ENCODE data around the gene B4GALT6.
A peak's percentile ranks its signal among the peaks of the same experiment; 100 is the strongest.

B4GALT6 gene

DNA sequence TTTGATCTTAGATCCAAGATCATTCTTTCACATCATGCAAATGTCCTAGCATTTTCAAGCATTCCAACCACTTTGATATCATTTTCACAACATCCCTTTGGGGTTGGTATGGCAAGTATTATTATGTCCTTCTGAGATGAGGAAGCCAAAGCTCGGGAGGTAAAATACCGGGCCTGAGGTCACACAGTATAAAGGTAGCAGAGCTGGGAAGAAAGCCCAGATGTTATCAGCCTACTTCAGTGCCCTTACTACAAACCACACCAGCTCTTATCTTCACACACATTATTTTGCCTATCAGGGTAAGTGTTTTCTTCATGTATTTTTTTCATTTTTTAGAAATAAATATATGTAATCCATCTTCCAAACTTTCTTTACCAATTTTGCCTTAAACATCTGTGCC is 4.2 kb upstream of the B4GALT6 start:
- no peak for DNase-seq (ENCODE audit: low spot score)

DNA sequence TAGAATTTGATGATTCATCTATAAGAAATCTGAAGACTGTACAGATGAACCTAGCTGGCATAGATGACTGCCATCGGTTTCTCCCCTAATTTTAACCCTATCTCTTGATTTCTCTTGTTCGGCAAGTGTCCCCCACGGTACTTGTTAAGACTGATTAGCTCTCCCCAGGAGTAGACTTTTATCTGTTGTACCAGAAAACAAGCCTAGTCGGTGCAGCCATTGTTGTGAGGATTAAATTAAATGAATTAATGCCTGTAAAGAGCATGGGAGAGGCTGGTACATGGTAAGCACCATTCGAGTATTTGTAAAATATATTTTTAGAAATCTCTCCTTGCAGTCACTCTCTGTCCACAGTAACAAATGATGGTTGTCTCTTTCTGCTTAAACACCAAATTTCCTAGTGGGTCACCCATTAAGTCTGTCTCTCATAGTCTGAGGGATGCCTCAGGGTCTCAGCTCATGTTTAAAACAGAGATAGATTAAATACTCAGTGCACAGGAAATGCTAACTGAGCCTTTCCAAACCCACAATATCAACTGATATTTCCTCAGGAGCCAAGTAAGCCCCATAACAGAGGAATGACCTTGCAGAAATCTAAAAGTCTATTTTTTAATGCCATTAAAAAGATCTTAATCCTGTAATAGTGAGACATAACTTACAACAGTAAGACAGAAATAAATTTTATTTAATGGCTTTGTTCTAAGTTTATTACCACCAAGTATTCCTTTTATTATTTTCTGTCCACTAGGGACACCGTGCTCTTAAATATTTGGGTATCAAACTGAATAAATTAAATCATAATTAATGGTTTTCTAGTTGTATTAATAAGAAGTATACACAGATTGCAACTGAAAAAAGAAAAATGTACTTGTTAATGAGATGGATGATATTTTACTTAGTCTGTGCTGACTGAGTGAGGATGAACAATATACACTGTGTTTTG is 2.9 kb upstream of the B4GALT6 start:
- DNase-seq (ENCODE audit: low spot score) = no peak

DNA sequence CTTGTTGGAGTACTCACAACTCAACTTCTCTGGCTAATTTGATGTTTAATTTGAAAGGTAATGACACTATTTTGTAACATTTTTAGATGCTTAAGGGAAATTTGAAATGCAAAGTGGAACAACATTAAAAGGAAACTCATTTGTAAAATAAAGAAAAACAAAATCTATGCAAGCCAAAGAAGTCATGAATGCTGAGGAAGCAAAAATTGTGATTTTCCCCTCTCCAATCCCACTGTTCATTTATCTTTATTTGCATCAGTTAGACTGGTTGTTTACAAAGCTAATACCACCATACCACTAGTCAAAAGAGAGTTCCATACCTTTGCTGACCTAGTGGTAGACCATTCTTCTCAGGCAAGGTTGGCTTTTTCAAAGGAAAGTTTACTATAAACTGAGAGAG is 2.2 kb upstream of the B4GALT6 start:
- DNase-seq (ENCODE audit: low spot score) = no peak

DNA sequence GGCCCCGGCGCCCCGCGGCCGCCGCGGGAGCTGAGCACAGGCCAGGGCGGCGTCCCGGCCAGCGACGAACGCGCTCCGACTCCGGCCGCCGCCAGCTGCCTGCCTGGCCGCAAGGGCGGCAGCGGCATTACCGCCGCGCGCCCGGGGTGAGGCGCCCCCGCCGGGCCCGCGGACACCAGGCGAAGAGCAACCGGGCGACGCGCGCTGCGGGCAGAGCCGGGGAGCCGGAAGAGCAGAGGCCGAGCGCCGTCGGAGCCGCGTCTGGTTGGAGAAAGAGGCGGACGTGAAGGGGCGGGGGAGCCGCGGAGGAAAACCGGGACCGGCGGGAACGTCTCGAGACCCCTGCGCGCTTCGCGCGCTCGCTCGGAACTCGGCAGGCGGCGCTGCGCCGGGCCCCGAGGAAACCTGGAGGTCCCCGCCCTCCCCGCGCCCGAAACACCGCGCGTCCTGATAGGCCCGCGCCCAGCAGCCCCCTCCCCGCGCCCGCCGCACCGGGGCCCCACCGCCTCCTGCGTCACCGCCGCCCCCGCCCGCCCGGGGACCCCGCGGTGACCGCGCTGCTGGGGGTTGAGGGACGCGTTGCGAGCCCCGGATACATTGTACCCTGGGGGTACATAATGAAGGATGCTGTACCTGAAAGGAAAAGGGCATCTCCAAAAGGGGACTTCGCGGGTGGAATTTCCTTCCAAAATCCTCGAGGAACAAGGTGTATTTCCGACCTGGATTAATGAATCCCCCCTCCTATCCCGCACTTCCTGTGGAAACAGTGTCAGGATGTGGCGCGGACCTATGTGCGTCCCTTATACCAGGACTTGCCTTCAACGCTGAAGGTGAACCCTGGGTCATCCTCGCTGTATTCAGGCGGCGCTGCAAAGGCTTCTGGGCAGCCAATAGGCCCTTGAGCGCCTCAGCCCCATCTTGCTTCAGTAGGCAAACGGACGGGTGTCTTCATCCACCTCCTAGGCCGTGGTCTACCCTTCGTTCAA is 1.0 kb upstream of the B4GALT6 start:
- DNase-seq (ENCODE audit: low spot score) = peak; percentile 84

DNA sequence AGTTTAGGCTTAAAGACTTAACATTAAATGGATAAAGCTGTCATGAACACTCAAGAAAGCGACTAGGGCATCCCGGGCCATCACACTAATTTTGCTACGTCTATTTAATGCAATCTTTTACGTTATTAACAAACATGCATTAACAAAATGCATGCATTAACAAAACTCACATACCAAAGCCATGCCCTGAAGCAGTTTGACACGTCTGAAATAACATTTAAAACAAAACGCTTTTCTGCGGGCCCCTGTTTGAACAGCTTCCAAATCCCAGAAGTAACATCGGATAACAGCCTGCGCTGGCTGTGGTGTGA is 458 bp downstream of the B4GALT6 start:
- DNase-seq (ENCODE audit: low spot score) = no peak

DNA sequence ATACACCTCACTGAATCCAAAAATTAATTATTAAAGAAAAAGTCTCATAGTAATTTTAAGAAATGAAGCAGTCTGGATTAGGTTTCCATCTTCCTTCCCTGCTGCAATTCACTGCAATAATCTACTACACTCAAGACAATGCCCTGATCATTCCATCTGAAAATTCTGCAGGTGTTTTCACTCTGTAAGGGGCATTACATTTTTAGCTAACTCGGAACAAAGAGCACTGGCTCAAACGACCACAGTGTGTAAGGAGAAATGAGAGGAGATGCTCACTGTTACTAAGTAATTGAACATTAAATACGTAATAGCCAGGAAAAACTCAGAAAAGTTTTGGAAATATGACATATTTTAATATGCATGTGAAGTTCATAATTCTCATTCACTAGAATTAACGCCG is 1.3 kb downstream of the B4GALT6 start:
- DNase-seq (ENCODE audit: low spot score) = no peak

DNA sequence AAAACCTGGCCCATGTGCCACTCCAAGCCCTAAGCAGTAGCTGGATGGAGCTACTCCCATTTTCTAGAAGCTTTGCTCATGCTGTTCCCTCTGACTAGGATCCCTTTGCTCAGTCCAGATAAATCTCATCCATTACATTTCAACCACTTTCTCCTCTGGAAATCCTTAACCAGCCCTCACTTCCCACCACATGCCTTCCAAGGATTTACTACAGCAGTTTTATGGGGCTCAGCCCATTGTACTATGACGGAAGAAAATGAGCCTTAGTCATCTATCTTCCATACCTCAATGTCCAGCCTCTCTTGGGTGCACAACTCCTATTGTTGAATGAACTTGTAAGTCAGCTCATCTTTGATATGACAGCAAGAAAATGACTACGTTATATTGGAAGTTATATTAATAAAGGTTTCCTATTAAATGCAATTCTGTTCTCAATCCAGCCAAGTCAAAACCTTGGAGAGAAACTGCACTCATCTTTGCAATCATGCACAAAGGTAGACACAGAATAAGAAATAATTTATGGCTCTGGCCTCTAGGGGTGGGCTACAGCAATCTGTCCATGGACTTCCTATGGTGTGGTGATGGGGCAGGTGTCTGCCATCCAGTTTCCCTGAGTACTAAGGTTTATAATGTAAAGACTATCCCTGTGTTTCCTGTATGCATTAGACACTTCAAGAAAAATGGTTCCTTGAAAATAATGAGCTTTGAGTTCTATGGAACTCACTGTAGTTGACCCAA is 3.4 kb downstream of the B4GALT6 start:
- DNase-seq (ENCODE audit: low spot score) = no peak

DNA sequence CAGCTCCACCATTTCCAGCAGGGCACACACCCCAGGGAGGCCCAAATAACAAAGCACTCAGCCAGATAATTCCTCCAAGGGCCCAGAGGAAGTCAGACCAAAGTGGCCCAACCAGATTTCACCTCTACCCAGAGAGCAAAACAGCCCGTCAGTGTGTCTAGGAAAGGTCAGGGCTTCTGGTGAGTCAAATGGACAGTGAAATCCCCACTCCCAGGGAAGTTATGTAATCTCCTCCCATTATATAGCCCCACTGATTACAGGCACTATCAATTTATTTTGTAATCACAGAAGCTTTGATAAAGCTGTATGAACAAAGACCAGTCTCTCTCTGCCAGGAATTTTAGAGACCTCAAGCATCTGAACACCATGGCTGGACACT is 4.0 kb downstream of the B4GALT6 start:
- no peak for DNase-seq (ENCODE audit: low spot score)

DNA sequence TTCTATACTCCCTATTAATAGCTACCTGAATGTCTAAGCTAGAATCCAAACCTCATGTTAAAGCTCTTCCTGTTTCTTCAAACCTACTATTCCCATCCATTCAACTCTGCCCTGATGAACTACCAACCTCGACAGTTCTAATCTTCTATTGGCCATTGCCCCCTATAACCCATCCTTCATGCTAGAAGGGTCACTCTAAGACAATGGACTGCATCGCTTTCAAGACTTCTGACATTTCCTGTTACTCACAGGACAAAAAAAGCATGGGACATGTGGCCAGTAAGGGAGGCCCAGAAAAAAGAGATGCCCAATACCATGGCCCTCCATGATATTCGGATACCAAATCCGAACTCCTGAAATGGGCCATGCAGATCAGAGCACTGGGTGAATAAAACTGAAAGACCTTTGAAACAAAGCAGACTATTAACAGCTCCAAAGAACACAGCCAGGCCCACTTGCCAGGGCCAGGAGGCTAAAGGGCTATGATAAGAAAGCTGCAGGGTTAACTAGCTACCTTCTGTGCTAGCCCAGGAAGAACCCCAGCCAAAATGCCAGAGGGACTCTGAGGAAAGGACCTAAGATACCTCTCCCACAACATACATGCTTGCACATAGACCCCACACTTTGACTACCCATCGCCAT is 4.5 kb downstream of the B4GALT6 start:
- DNase-seq (ENCODE audit: low spot score) = no peak

DNA sequence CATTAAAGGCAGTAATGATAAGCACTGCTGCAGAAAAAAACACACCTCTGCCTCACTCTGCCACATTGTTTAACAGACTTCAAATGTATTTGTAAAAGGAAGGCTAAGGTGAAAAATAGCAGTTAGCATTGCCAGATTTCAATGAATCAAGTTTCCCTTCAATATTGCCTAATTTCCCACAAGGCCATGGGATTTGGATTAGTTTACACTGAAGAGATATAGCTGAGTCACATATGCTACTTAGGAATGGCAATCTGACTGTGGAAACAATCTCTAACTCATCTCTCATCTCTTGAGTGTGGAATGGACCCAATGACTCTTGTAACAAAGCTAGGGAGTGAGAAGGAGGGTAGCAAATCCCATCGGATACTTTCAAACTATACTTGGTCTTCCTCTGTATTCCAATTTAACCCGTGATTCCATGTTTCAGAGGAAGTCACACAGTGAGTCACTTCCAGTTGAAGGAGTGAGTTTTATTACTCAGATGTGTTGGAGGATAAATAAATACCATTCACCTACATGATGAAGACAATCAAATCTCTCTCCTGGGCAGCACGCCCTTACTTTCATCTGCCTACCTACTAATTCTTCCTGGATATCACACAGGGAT is 5.1 kb downstream of the B4GALT6 start:
- DNase-seq (ENCODE audit: low spot score) = no peak

DNA sequence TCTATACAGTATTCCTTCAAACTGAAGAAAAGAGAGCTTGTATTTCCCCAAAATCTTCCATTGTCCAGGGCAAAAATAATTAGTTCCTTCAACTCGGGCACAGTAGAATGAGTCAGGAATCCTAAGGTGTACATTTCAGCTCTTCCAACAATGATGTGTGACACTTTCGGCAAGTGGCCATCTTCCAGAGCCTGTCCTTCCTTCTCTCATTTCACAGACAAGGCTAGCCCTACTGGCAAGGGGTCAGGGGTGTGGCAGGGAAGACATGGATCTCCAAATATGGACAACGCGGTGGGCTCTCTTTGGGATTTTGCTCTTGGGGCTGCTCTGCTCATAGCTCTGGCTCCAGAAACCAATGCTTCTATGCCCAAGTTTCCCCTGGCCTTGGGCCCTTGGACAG is 6.0 kb downstream of the B4GALT6 start:
- DNase-seq (ENCODE audit: low spot score) = no peak

DNA sequence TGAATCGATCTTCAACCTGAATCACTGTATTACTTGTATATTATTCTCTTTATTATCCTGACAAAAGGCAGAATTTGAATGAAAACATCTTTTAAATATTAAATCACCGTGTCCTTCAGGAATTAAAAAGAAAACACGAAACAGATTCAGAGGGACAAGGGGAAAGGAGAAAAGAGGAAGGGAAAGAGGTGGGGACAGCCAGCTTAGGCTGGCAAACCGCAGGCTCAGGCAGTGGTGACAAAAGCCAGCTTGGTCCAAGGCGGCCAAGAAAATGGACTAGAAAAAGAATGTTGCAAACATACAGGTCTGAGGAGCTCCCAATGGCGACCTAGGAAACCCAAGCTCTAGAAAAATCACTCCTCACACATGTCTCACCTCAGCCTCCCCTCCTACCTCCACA is 6.8 kb downstream of the B4GALT6 start:
- no peak for DNase-seq (ENCODE audit: low spot score)

DNA sequence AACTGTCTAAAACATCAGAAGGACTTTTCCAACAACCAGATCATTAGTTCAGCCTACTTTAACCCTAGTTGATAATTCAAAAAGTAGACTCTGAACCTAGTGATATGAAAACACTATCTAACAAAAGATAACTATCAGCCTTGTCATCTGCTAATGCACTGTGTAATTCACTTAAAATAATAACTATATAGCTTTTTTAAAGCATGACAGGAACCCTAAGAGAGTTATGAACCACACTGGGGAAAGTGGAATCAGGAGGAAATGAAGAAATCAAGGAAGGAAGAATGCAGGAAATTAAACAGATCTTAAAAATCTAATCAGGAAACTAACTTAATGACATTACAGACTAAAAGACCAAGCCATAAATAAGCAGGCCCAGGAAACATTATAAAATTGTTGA is 9.0 kb downstream of the B4GALT6 start:
- no peak for DNase-seq (ENCODE audit: low spot score)

DNA sequence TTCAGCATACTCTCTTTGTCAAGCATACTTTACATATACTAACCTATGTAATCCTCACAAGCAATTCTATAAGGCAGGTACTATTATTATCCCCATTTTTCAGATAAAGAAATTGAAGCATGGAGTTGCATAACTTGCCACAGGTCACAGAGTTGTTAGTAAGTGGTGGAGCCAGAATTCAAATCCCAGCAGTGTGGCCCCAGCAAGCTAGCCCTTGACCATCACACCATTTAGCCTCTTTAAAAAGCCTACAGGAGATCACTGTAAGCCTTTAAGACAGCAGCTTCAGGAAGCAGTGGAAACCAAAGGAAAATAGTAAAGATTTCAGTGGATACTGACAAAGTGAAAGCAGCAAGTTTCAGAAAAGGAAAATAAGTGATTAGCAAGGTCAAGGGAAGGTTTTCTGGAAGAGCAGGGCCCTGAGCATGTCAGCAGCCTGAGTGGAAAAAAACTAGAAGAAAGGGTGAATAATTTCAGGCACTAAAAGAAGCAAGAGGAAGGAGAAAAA is 11.7 kb downstream of the B4GALT6 start:
- no peak for DNase-seq (ENCODE audit: low spot score)

DNA sequence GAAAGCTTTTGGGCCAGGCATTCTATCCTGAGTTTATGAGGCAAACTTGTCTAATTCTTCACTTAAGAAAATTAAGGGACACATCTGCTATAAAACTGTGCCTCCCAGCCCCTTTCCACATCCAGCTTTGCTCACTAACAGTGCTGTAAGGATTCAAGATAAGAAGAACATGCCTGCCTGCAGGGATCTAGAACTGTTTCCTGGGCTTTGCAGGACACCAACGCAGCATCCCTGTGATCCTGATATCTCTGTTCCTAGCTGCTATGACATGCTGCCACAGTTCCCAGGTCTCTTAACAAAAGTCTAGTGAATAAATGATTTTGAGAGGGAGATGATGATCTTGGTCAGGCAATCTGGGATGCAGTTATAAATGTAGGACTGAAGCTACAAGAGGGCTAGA is 12.4 kb downstream of the B4GALT6 start:
- DNase-seq (ENCODE audit: low spot score) = no peak

DNA sequence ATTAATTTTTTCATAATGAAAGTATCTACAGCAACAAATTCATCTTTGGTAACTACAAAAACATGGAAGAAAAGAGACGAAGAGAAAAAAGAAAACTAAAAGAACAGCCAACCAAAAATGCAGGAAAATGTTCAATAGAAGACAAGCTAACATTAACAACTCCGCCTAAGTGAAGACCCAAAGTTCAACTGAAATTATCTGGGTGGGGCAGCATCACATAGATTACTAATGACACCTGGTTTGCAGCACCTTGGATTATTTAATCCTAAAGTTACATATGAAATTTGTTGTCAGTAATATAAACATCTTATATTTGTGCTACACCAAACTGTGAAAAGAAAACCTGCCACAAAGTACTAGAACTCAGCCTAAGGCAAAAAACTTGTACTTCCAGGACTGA is 14.8 kb downstream of the B4GALT6 start:
- no peak for DNase-seq (ENCODE audit: low spot score)

DNA sequence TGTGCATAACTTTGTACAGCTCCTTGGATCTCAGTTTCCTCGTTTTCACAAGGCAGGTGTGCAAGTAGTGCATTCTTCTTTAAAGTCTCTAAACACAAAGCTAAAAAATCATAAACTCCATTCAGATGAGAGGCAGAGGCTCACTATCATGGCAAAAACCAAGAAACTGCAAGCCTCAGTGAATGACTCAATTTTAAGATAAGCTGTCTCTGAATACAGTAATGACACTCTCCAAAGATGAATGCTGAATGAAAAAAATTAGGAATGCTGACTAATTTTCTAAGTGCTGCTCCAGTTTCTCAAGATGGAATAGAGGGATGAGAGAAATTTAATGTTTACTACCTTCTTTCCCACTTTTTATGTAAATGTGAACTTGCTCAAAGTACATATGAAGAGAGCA is 17.2 kb downstream of the B4GALT6 start:
- DNase-seq (ENCODE audit: low spot score) = no peak

DNA sequence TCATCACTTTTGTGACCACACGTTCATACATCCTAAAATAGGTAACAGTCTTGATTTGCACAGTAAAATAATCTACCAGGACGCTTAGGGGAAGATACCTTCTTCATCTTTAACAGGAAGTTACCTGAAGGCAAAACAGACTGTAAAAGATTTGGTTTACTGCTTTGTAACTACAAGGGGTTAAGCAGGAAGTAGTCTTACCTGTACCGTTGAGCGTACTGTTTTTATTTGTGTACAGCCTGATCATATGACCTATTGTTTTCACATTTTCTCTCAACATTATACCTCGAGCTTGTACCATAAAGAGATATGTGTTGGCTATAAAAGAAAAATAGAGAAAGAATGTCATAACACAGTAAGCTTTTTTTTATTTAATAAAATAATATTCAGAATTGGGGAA is 18.3 kb downstream of the B4GALT6 start:
- DNase-seq (ENCODE audit: low spot score) = no peak

DNA sequence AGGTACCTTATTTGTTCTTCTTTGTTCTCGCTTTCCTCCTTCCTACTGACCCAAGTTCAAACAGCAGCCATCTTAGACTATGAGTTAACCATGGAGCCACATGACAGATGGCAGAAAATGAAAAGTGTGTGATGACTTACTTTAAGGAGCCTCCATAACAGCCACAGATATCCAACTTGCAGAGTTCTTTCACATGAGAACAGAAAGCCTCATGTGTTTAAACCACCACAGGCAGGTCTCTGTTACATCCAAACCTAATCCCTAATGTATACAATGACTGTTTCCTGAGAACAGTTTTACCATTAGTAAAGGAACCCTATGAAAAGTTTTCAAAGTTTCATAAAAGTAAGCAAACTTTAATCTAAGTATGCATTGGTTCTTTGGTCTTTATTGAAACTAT is 20.3 kb downstream of the B4GALT6 start:
- DNase-seq (ENCODE audit: low spot score) = no peak

DNA sequence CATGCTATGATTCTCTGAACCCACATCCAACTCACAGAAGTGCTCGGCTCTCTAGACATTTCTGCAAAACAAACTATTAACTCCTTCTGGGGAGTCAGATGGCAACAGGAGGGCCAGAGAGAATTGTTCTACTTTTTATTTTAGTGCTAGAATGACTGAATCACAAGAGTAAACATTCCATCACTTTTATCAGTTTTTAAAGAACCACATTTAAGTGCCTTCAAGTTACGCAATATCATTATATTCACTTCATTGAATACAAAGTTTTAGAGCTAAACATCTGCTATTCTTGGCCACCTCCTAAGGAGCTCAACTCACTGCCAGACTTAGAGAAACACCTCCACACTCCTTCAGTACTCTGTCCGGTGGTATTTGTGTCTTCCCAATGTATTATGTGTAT is 22.4 kb downstream of the B4GALT6 start:
- no peak for DNase-seq (ENCODE audit: low spot score)

DNA sequence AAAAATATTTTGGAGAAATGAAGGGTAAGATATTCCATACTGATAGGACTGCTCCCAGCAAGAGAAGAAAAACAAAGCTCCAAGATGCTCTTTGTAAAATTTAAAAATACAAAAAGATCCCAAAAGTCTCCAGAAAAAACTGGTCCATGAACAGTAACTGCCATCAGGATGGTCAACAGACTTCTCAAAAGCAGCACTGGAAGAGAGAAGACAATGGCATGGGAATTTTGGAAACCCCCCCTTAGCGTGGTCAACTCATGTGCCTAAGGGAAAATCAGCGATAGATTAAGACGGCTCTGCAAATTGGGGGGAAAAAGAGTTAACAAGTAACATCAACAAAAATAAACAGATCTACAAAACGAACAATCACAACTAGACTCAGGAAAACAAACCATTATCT is 23.6 kb downstream of the B4GALT6 start:
- DNase-seq (ENCODE audit: low spot score) = no peak
